Measurements from ENCODE around the gene FAM9A.
"Not testable (repeated sequence)": the region's sequence is repeated elsewhere in the genome, so short reads cannot be mapped to it uniquely, and the experiment has no call there.

The FAM9A gene

DNA sequence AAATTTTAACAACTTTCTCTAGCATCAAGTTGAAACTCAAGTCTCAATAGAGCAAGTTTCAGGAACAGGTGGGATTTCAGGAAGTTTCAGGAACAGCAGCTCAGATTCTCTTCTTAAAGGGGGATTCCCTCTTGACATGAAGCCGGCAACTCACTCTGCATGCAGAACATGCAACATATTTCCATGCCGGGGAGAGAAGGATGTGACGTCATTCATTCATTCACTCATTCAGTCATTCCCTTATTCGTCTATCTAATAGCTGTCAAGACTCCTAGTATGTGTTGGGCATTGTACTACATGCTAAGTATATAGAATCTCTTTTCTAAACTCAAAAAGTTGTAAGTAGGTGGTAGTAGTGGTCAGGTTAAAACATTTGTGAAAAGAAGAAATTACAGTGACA lies 4.8 kb upstream of the FAM9A start:
- DNase-seq (ENCODE audit: low read depth) = no peak
- TF ChIP-seq, protein P1, sequence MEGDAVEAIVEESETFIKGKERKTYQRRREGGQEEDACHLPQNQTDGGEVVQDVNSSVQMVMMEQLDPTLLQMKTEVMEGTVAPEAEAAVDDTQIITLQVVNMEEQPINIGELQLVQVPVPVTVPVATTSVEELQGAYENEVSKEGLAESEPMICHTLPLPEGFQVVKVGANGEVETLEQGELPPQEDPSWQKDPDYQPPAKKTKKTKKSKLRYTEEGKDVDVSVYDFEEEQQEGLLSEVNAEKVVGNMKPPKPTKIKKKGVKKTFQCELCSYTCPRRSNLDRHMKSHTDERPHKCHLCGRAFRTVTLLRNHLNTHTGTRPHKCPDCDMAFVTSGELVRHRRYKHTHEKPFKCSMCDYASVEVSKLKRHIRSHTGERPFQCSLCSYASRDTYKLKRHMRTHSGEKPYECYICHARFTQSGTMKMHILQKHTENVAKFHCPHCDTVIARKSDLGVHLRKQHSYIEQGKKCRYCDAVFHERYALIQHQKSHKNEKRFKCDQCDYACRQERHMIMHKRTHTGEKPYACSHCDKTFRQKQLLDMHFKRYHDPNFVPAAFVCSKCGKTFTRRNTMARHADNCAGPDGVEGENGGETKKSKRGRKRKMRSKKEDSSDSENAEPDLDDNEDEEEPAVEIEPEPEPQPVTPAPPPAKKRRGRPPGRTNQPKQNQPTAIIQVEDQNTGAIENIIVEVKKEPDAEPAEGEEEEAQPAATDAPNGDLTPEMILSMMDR (IDR thresholded peaks at IDR 0.05; ENCODE audit: low read depth, low read length, missing control alignments) = no peak
- no peak overlapping the region for H3K4me3 ChIP-seq (ENCODE audit: low read depth, low read length)

DNA sequence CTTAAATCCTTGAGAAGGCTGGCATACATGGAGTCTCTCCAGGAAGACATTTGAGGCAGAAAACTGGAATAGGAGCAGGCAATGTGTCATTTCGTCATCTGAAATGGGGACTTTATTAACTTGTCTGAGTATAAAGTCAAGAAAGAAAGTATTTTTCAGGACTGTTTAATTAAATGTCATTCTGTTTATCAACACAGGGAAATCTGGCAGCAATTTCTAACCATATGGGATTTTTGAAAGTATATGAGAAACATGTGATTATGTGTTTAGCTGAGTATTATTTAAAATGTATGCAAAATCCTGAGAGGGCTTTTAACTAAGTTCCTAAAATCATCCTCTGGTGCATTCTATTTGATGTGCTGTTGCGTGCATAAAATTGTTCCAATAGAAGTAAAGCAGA lies 3.9 kb upstream of the FAM9A start:
- H3K4me3 ChIP-seq (ENCODE audit: low read depth, low read length) = no peak overlapping the region
- TF ChIP-seq, protein P1 (IDR thresholded peaks at IDR 0.05; ENCODE audit: low read depth, low read length, missing control alignments) = no peak
- DNase-seq (ENCODE audit: low read depth) = no peak

DNA sequence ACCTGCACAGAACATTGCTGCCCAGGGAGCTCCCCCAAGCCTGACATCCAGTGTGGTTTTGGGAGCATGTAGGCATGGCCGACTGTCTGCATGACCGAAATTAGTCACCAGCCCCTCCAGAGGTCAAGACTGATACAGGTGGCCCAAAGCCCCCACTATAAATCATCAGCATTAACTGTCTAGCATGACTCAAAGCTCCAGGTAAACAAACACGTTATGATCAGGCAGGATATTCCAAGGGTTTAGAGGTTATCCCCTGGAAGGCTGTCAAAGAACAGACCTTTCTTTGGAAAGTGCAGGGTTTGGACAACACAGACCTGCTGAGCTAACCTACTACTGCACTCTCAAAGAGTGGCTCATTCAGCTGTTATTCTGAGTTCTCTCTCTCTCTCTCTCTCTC lies 2.1 kb upstream of the FAM9A start:
- H3K4me3 ChIP-seq (ENCODE audit: low read depth, low read length) = no peak overlapping the region
- no peak for DNase-seq (ENCODE audit: low read depth)

DNA sequence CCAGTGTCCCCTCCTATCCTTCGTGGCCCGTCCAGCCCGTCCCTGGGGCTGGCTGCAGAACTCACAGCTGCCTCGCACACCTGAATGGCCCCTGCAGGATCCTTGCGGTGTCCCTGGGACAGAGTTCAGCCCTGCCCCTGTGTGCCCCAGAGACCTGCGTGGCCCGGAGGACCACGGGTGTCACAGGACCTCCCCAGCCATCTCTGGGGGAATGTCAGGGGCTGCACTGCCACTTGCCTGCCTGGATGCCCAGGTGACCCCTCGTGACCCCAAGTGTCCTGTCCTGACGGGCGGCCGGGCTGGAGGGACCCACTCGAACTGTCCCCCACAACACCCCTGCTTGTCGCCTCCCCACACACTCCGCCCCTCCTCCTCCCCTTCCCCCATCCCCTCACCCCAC lies 832 bp downstream of the FAM9A start:
- H3K4me3 ChIP-seq (ENCODE audit: low read depth, low read length) = not testable (repeated sequence)

More for the DNA sequence above, 2.1 kb upstream of the FAM9A start:
- TF ChIP-seq, protein P1 (IDR thresholded peaks at IDR 0.05; ENCODE audit: low read depth, low read length, missing control alignments) = no peak

DNA sequence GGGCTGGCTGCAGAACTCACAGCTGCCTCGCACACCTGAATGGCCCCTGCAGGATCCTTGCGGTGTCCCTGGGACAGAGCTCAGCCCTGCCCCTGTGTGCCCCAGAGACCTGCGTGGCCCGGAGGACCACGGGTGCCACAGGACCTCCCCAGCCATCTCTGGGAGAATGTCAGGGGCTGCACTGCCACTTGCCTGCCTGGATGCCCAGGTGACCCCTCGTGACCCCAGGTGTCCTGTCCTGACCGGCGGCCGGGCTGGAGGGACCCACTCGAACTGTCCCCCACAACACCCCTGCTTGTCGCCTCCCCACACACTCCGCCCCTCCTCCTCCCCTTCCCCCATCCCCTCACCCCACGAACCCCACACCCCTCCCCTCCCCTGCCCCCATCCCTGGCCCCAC lies 1.9 kb downstream of the FAM9A start:
- not testable (repeated sequence) for H3K4me3 ChIP-seq (ENCODE audit: low read depth, low read length); DNase-seq (ENCODE audit: low read depth)

More for the DNA sequence above, 832 bp downstream of the FAM9A start:
- DNase-seq (ENCODE audit: low read depth) = not testable (repeated sequence)

DNA sequence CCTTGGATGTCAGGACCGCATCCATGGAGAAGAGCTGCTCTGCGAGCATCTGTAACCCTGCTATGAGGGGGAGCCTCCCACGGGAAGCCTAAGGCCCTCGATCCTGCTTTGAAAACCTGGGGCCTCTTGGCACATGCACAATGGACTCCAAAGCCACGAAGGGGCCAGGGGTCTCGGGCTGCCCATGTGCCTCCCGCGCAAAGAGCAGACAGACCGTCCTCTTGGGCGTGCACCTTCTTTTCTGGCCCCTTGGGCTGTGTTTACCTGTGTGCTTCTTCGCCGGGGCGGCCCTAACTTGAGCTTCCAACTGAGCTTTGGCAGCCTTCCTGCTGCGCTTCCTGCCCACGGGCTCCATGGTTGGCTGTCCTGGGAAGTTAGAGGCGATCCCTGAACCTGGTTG lies 2.5 kb downstream of the FAM9A start:
- not testable (repeated sequence) for DNase-seq (ENCODE audit: low read depth); H3K4me3 ChIP-seq (ENCODE audit: low read depth, low read length)

DNA sequence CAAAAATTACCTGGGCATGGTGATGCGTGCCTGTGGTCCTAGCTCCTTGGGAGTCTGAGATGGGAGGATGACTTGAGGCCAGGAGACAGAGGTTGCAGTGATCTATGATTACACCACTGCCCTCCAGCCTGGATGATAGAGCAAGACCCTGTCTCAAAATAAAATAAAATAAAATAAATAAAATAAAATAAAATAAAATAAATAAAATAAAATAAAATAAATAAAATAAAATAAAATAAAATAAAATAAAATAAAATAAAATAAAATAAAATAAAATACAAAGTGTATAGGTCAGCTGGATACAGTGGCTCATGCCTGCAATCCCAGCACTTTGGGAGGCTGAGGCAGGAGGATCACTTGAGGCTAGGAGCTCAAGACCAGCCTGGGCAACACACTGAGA lies 14.1 kb downstream of the FAM9A start:
- not testable (repeated sequence) for H3K4me3 ChIP-seq (ENCODE audit: low read depth, low read length); DNase-seq (ENCODE audit: low read depth)

DNA sequence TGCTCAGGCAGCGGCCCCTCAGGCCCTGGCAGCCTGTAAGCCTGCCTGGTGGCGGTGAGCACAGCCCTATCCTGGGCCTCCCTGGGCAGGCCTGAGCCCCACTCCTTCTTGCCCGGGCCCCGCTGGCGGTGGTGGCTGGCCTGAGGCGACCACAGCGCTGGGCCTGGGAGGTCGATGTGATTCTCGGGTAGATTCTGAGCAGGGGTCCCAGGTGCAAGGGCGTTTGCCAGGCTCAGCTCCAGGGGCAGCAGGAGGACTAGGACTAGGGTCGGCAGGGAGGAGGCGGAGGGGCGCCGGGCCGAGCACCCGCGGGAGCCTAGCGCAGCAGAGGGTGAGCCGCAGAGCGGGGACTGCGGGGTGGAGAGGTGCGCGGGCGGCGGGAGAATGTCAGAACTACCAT lies 17.0 kb downstream of the FAM9A start:
- TF ChIP-seq, protein P1 (IDR thresholded peaks at IDR 0.05; ENCODE audit: low read depth, low read length, missing control alignments) = no peak
- DNase-seq (ENCODE audit: low read depth) = no peak
- H3K4me3 ChIP-seq (ENCODE audit: low read depth, low read length) = no peak overlapping the region

DNA sequence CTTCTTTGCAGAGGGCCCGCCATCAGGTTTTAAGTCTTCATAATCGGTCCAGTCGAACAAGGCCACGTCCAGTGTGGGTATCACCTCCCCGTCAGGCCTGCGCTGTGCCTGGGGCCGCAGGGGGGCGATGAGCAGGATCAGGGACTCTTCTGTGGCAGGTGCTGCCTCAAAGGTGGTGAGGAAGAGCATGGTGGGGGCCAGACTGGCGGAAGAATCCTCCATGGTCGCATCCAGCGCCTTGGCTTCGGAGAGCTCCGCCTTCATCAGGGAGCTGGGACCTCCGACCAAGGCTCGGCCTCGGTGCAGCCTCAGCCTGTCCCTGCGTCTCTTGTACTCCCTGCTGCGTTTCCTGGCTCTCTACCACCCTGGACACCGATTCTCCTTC lies 17.5 kb downstream of the FAM9A start:
- TF ChIP-seq, protein P1 (IDR thresholded peaks at IDR 0.05; ENCODE audit: low read depth, low read length, missing control alignments) = no peak
- no peak for DNase-seq (ENCODE audit: low read depth)
- H3K4me3 ChIP-seq (ENCODE audit: low read depth, low read length) = no peak overlapping the region
